Measurements from ENCODE around the gene CALCB. TPM values are rescaled to one million over a fixed set of nuclear protein-coding genes. Genes with fewer than 3 reads are reported as not detected.

Gene CALCB
- total RNA-seq, 1 donor from 2014 or later: not detected

GRCh38 chr11:15071556-15072255, 1.7 kb upstream of the CALCB start:
- Histone ChIP-seq H3K27ac (no peak overlapping the region), H3K4me3 (no peak overlapping the region), H3K27me3 (peaks cover 50% of the 10 kb centered on the region), H3K4me1 (peaks cover 13% of the 10 kb centered on the region), H3K36me3 (no peaks in the 10 kb centered on the region), H3K9me3 (no peaks in the 10 kb centered on the region)
- DNase-seq (no peak), ATAC-seq (no peak)
- no peak for TF ChIP-seq CTCF (IDR thresholded peaks at IDR 0.05)
- intact Hi-C loops (cut with DNase I): no loop called here

DNA sequence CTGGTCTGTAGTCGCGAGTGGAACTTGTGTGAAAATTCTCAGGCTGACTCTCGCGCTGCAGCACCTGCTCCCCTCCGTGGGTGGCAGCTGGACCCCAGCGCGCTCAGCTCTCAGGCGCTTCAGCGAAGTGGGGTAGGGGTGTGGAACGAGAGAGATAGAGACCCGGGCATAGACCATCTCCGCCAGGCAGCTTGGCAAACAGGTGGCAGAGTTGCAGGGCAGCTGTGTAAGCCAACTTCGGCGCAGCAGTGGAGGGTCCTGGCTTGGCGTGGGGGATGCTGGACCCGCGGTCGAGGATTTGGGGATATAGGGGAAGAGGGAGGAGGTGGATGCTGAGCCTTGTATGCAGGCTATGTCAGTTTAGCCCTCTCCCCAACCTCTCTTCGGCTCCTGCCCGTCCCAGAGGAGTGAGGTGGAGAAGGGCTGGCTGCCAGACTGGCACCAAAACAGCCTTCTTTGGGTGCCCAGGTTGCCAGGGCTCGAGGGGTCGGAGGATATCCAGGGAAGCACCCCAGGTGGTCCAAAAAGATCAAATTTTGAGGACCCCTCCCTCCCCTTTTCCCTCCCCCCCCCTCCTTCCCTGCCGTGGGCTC, 746 bp upstream of the CALCB start:
- no peak for ATAC-seq
- H3K27ac ChIP-seq: no peak overlapping the region
- intact Hi-C loops (cut with DNase I): no loop called here
- no peaks in the 10 kb centered on the region for H3K36me3 ChIP-seq
- H3K4me3 ChIP-seq: no peak overlapping the region
- peaks cover 50% of the 10 kb centered on the region for H3K27me3 ChIP-seq
- peaks cover 13% of the 10 kb centered on the region for H3K4me1 ChIP-seq
- DNase-seq: no peak
- no peak for TF ChIP-seq CTCF (IDR thresholded peaks at IDR 0.05)
- no peaks in the 10 kb centered on the region for H3K9me3 ChIP-seq

DNA sequence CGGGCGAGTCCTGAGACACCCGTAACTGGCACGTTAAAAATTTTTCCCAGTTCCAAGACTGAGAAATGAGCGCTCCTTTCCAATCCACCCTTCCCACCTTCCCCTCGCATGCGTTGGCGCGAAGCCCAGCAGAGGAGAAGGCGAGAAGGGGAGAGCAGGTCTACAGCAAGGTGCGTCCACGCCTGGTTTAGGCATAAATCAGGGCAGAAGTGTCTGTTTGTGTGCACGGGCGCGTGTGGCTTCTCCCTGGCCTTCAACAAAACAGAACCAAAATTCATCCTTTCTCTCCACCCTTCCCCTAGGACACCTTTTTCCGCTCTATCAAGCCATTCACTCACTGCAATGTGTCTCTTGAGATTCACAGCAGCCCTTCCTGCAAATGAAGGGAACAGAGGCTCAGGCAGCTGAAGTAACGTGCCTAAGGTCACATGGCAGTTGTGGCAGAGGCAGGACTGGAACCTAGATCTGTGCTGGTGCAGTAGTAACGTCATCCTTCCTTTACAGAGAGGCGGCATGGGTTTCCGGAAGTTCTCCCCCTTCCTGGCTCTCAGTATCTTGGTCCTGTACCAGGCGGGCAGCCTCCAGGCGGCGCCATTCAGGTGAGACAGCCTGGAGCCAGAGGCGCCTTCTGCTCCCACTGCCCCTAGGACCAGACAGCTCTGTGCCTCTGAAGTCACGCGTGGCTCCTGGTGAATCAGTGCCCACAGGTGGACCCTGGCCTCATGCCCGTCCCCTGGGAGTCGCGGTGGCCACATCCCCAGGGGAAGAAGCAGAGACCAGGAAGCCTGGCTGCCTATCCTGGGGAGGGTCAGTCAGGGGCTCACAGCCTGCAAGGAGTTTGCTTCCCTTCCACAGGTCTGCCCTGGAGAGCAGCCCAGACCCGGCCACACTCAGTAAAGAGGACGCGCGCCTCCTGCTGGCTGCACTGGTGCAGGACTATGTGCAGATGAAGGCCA, 1.1 kb downstream of the CALCB start:
- H3K27ac ChIP-seq: no peak overlapping the region
- peak; percentile 74 for TF ChIP-seq CTCF (IDR thresholded peaks at IDR 0.05)
- H3K36me3 ChIP-seq: no peaks in the 10 kb centered on the region
- DNase-seq: peak; percentile 91
- ATAC-seq: peak; percentile 91
- intact Hi-C loops (cut with DNase I): no loop called here
- H3K4me3 ChIP-seq: peak overlapping the region; percentile 22
- H3K27me3 ChIP-seq: peaks cover 50% of the 10 kb centered on the region
- no peaks in the 10 kb centered on the region for H3K9me3 ChIP-seq
- H3K4me1 ChIP-seq: peaks cover 13% of the 10 kb centered on the region

- H3K27me3 ChIP-seq: peaks cover 50% of the 10 kb centered on the region
- no peak for TF ChIP-seq CTCF (IDR thresholded peaks at IDR 0.05)
- DNase-seq (no peak), ATAC-seq (no peak)
- no peak overlapping the region for H3K27ac ChIP-seq
- no peak overlapping the region for H3K4me3 ChIP-seq
- peaks cover 13% of the 10 kb centered on the region for H3K4me1 ChIP-seq
- intact Hi-C loops (cut with DNase I): no loop called here
- H3K9me3 ChIP-seq: no peaks in the 10 kb centered on the region
- H3K36me3 ChIP-seq: no peaks in the 10 kb centered on the region
These were observed 1.8 kb downstream of the CALCB start for GRCh38 chr11:15075162-15075526.

- Histone ChIP-seq H3K36me3 (no peaks in the 10 kb centered on the region), H3K27me3 (no peaks in the 10 kb centered on the region), H3K9me3 (no peaks in the 10 kb centered on the region), H3K27ac (no peak overlapping the region), H3K4me3 (no peak overlapping the region), H3K4me1 (no peaks in the 10 kb centered on the region)
- ATAC-seq (no peak), DNase-seq (no peak)
- no peak for TF ChIP-seq CTCF (IDR thresholded peaks at IDR 0.05)
- intact Hi-C loops (cut with DNase I): no loop called here
These were observed 17.8 kb downstream of the CALCB start for GRCh38 chr11:15091175-15091574.
